Tibial nerve (tissue), 4 donors: Measurements from ENCODE around the gene ZC3H12A. TPM values are rescaled to one million over a fixed set of nuclear protein-coding genes. Genes with fewer than 3 reads are reported as not detected.

Experiments
- DNase-seq, 2 donors: peaks; one replicate each; pipeline ENCODE4 v3.0.0-alpha.2; 2019; ENCODE audit warnings: low spot score in 2 of 2
- H3K27ac ChIP-seq, 4 donors: fragments of 200-600 bp; sonication (generic) in 3 of 4; one replicate each; pipeline ENCODE4 v1.5.1; 2017 to 2019; ENCODE audit warnings: mild to moderate bottlenecking in 1 of 4
- H3K27me3 ChIP-seq, 2 donors: fragments of 200-600 bp; sonication (generic) in 1 of 2; one replicate each; pipeline versions ENCODE4 v1.5.1 to v1.6.0; 2017 to 2019
- H3K36me3 ChIP-seq, 3 donors: fragments of 200-600 bp; sonication (generic); one replicate each; pipeline ENCODE4 v1.5.1; 2018 to 2019
- H3K4me1 ChIP-seq, 4 donors: fragments of 200-600 bp; sonication (generic) in 3 of 4; one replicate each; pipeline ENCODE4 v1.5.1; 2017 to 2019
- H3K4me3 ChIP-seq, 4 donors: fragments of 200-600 bp; sonication (generic) in 3 of 4; one replicate each; pipeline ENCODE4 v1.5.1; 2017 to 2019; ENCODE audit warnings: mild to moderate bottlenecking in 1 of 4, moderate library complexity in 1 of 4
- H3K9me3 ChIP-seq, 4 donors: fragments of 200-600 bp; sonication (generic) in 3 of 4; one replicate each; pipeline ENCODE4 v1.5.1; 2017 to 2019
- EP300 ChIP-seq, 2 donors: sonication (generic); formaldehyde crosslinking; IDR thresholded peaks; one replicate each; pipeline ENCODE4 v1.6.1; 2017; ENCODE audit warnings: antibody characterized with exemption in 2 of 2, mild to moderate bottlenecking in 1 of 2
- POLR2A ChIP-seq, 2 donors: fragments of 450-650 bp; IDR thresholded peaks; one replicate each; pipeline ENCODE4 v1.6.1; 2017; ENCODE audit warnings: antibody characterized with exemption in 2 of 2, mild to moderate bottlenecking in 2 of 2, moderate library complexity in 2 of 2
- WGBS, 2 donors: methylation state at CpG; one replicate each; pipeline ENCODE4 v1.1.5; 2018; 5-methylcytosine and 5-hydroxymethylcytosine counted together
- total RNA-seq, 4 donors: library from RNA; depleted of rRNA; stranded (reverse); fragments of >200 nt; gene quantifications; one replicate each; pipeline ENCODE4 v1.1.0, GENCODE V29; 2016
- TF ChIP-seq, protein P1 (sequence below), 5 experiments: fragments of 200-600 bp in 3 of 5; fragments of 450-650 bp in 2 of 5; sonication (generic) in 3 of 5; IDR thresholded peaks; one replicate each; pipeline ENCODE4 v1.5.1; 2016 to 2019; ENCODE audit warnings: antibody characterized with exemption in 5 of 5, mild to moderate bottlenecking in 3 of 5, moderate library complexity in 2 of 5

ZC3H12A gene
- total RNA-seq, 4 donors from 2014 or later, result 7.9 to 15.7 (median 10.9) TPM

- 96 to 98% methylated on average over 3 to 5 of the region's 5 CpGs for WGBS, 2 donors
- peaks cover 3 to 70% (median 67%) of the 10 kb centered on the region in 4 donors for H3K4me1 ChIP-seq
- no peaks in the 10 kb centered on the region for H3K9me3 ChIP-seq
- peaks cover 0 to 41% (median 7%) of the 10 kb centered on the region in 3 donors for H3K36me3 ChIP-seq
- H3K4me3 ChIP-seq, result peak overlapping the region in 2 of 4 donors; percentile 81 to 93
- H3K27me3 ChIP-seq, result no peaks in the 10 kb centered on the region
- DNase-seq, result no peak
- H3K27ac ChIP-seq, result peak overlapping the region; percentile 69 to 98 (median 97)
- TF ChIP-seq POLR2A (IDR thresholded peaks at IDR 0.05) (no peak), EP300 (IDR thresholded peaks at IDR 0.05) (no peak)
- TF ChIP-seq, protein P1, sequence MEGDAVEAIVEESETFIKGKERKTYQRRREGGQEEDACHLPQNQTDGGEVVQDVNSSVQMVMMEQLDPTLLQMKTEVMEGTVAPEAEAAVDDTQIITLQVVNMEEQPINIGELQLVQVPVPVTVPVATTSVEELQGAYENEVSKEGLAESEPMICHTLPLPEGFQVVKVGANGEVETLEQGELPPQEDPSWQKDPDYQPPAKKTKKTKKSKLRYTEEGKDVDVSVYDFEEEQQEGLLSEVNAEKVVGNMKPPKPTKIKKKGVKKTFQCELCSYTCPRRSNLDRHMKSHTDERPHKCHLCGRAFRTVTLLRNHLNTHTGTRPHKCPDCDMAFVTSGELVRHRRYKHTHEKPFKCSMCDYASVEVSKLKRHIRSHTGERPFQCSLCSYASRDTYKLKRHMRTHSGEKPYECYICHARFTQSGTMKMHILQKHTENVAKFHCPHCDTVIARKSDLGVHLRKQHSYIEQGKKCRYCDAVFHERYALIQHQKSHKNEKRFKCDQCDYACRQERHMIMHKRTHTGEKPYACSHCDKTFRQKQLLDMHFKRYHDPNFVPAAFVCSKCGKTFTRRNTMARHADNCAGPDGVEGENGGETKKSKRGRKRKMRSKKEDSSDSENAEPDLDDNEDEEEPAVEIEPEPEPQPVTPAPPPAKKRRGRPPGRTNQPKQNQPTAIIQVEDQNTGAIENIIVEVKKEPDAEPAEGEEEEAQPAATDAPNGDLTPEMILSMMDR (IDR thresholded peaks at IDR 0.05), result no peak
Measured at GRCh38 chr1:37477946-37478345, 3.6 kb downstream of the ZC3H12A start.

DNA sequence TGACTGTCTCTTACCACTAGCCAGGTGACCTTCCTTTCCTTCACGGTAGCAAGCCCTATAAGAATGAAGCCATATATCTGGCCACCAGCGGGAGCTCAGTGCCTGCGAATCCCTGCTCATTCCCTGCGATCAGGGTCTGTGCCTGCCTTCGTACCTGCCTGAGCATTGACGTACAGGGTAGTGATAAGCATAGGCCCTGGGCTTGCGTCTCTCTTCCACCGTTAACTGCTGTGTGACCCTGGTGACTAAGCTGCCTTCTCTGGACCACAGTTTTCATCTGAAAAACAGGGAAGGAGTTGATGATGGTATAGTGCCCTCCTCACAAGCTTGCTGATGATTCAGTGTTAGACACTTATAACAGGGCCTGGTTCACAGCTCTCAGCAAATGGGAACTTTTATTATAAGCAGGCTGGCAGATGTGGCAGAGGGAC lies 4.1 kb downstream of the ZC3H12A start:
- no peak for DNase-seq
- Histone ChIP-seq H3K9me3 (no peaks in the 10 kb centered on the region), H3K4me1 (peaks cover 3 to 65% (median 62%) of the 10 kb centered on the region in 4 donors), H3K27me3 (no peaks in the 10 kb centered on the region), H3K27ac (peak overlapping the region; percentile 37 to 98 (median 97)), H3K36me3 (peaks cover 0 to 46% (median 7%) of the 10 kb centered on the region in 3 donors), H3K4me3 (peak overlapping the region in 2 of 4 donors; percentile 81 to 93)
- WGBS, 2 donors, result 86 to 94% methylated on average over 8 of the region's 8 CpGs
- TF ChIP-seq EP300 (IDR thresholded peaks at IDR 0.05) (no peak), POLR2A (IDR thresholded peaks at IDR 0.05) (no peak)
- TF ChIP-seq, protein P1 (IDR thresholded peaks at IDR 0.05), result no peak

GRCh38 chr1:37478890-37479254 lies 4.5 kb downstream of the ZC3H12A start:
- peak overlapping the region in 3 of 4 donors; percentile 23 to 93 (median 81) for H3K4me3 ChIP-seq
- H3K27me3 ChIP-seq, result no peaks in the 10 kb centered on the region
- peaks cover 0 to 50% (median 7%) of the 10 kb centered on the region in 3 donors for H3K36me3 ChIP-seq
- peak overlapping the region; percentile 37 to 98 (median 97) for H3K27ac ChIP-seq
- DNase-seq, result no peak
- WGBS, 2 donors, result 47 to 51% methylated on average over 3 of the region's 3 CpGs
- TF ChIP-seq, protein P1 (IDR thresholded peaks at IDR 0.05), result no peak
- TF ChIP-seq POLR2A (IDR thresholded peaks at IDR 0.05), result no peak
- TF ChIP-seq EP300 (IDR thresholded peaks at IDR 0.05), result no peak
- H3K9me3 ChIP-seq, result no peaks in the 10 kb centered on the region
- H3K4me1 ChIP-seq, result peaks cover 3 to 61% (median 58%) of the 10 kb centered on the region in 4 donors

DNA sequence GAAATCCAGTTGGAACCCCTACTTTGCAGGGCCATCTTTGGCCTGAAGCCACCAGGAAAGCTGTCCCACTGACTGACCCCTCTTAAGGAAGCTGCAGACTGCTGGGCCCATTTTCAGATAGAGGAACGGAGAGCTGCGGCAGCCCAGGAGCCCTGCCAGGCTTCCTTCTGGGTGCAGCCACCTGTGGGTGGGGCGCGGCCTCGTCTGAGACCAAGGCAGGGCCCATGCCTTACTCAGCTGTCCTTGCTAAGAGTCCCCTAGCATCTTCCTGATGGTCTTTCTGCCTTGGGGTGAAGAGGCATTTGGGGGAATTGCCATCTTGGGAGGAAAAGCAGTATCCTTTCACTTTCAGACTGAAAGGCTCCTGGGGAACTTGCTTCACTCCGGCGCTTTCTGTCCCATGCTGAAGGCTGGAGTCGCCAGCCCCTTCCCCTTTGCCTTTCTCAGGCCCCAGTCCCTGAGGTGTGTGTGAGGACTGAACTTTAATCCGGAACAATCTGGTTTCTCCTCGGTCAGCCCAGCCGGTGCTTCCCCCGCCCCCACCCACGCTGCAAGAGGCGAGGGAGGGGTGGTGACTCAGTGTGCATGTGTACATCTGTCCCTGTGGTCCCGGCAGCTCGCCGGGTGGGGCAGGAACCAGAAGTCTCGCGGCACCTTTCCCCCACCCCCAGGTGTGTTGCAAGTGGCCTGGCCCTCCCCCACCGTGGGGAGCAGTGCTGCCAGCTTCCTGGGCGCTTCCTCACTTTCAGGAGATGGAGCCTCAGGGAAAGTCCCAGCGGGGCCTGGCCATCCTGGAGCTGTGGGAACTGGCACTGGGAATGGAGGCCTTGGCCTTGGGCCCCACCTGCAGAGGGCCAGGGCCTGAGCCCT lies 5.1 kb downstream of the ZC3H12A start:
- Histone ChIP-seq H3K4me1 (peaks cover 3 to 59% (median 57%) of the 10 kb centered on the region in 4 donors), H3K27me3 (no peaks in the 10 kb centered on the region), H3K4me3 (peak overlapping the region; percentile 3 to 93 (median 52)), H3K36me3 (peaks cover 0 to 56% (median 7%) of the 10 kb centered on the region in 3 donors), H3K9me3 (no peaks in the 10 kb centered on the region), H3K27ac (peak overlapping the region; percentile 65 to 98 (median 97))
- DNase-seq, result peak; percentile 70 to 77
- TF ChIP-seq, protein P1 (IDR thresholded peaks at IDR 0.05), result no peak
- TF ChIP-seq POLR2A (IDR thresholded peaks at IDR 0.05) (peak in 1 of 2 donors; percentile 32), EP300 (IDR thresholded peaks at IDR 0.05) (peak; percentile 42 to 80)
- 27 to 34% methylated on average over 16 to 21 of the region's 22 CpGs for WGBS, 2 donors

- Histone ChIP-seq H3K27ac (peak overlapping the region; percentile 65 to 98 (median 97)), H3K4me3 (peak overlapping the region in 3 of 4 donors; percentile 23 to 93 (median 81)), H3K4me1 (peaks cover 3 to 58% (median 56%) of the 10 kb centered on the region in 4 donors), H3K27me3 (no peaks in the 10 kb centered on the region), H3K9me3 (no peaks in the 10 kb centered on the region), H3K36me3 (peaks cover 0 to 60% (median 7%) of the 10 kb centered on the region in 3 donors)
- 78 to 80% methylated on average over 4 to 5 of the region's 5 CpGs for WGBS, 2 donors
- TF ChIP-seq, protein P1 (IDR thresholded peaks at IDR 0.05), result no peak
- TF ChIP-seq EP300 (IDR thresholded peaks at IDR 0.05), result no peak
- DNase-seq, result no peak
Measured at GRCh38 chr1:37480125-37480466, 5.7 kb downstream of the ZC3H12A start.
